ENCODE data around the gene YIPF3. TPM values are rescaled to one million over a fixed set of nuclear protein-coding genes. Genes with fewer than 3 reads are reported as not detected.
A peak's percentile ranks its signal among the peaks of the same experiment; 100 is the strongest.

YIPF3 gene
- total and polyA plus RNA-seq, 2 experiments from 2014 or later, result 190 to 252 TPM

GRCh38 chr6:43491750-43492661 lies 24.7 kb downstream of the YIPF3 start:
- no peaks in the 10 kb centered on the region for H3K27me3 ChIP-seq (replicated peaks; ENCODE audit: insufficient read depth)
- WGBS, 2 experiments (ENCODE audit: low coverage in 1 of 2, low lambda C conversion rate in 2 of 2, missing lambda C conversion rate in 2 of 2), result 9% methylated on average over 10 of the region's 10 CpGs
- peak overlapping the region; percentile 74 for H3K4me2 ChIP-seq (ENCODE audit: unreplicated experiment)
- peaks cover 24% of the 10 kb centered on the region for H3K79me2 ChIP-seq (ENCODE audit: insufficient read depth)
- H3K4me3 ChIP-seq, result peak overlapping the region; percentile 51
- H3K4me1 ChIP-seq (ENCODE audit: insufficient read depth), result peaks cover 71% of the 10 kb centered on the region
- H3K9me3 ChIP-seq (ENCODE audit: low read depth), result no peaks in the 10 kb centered on the region
- DNase-seq, result peak; percentile 89
- peak overlapping the region; percentile 33 for H3K9ac ChIP-seq
- no peak for TF ChIP-seq EZH2phosphoT487 (IDR thresholded peaks at IDR 0.05; ENCODE audit: insufficient read depth, low read depth)
- H3F3A ChIP-seq (ENCODE audit: insufficient read depth), result peaks cover 22% of the 10 kb centered on the region
- H2AFZ ChIP-seq, result peak overlapping the region; percentile 6; the same call in 1 of the 2 replicates
- peak overlapping the region; percentile 55 for H3K27ac ChIP-seq
- no peaks in the 10 kb centered on the region for H4K20me1 ChIP-seq (ENCODE audit: insufficient read depth)
- in situ Hi-C loops (cut with MboI), result no loop called here
- no peaks in the 10 kb centered on the region for H3K36me3 ChIP-seq (ENCODE audit: low read depth)
- H3K9me2 ChIP-seq (ENCODE audit: insufficient read depth), result no peaks in the 10 kb centered on the region

DNA sequence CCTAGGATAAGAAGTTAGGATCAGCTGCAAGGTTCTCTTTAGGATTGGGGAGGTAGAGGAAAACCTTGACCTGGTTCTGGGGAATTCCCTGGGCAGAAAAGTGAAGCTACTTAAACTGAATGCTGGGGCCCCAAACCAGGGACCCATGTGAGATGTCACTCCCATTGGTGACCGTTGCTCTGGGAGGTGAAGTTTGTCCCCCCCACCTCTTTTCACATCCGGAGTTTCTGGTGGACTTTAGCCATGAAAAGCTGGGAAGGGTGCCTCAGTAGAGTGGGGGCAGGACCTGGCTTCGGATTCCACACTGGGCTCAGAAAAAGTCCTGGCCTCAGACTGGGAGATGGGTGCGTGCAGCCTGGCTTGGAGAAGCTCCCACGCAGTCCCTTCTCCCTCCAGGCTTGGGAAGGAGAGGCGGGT lies 26.2 kb downstream of the YIPF3 start:
- Histone ChIP-seq H3K27ac (no peak overlapping the region), H3K27me3 (replicated peaks; ENCODE audit: insufficient read depth) (no peaks in the 10 kb centered on the region), H2AFZ (no peak overlapping the region), H3K79me2 (ENCODE audit: insufficient read depth) (peaks cover 19% of the 10 kb centered on the region), H3K36me3 (ENCODE audit: low read depth) (no peaks in the 10 kb centered on the region), H3K9me2 (ENCODE audit: insufficient read depth) (no peaks in the 10 kb centered on the region), H3K9ac (no peak overlapping the region), H3K9me3 (ENCODE audit: low read depth) (no peaks in the 10 kb centered on the region), H3F3A (ENCODE audit: insufficient read depth) (peaks cover 22% of the 10 kb centered on the region), H3K4me1 (ENCODE audit: insufficient read depth) (peaks cover 57% of the 10 kb centered on the region), H3K4me3 (no peak overlapping the region), H3K4me2 (ENCODE audit: unreplicated experiment) (no peak overlapping the region), H4K20me1 (ENCODE audit: insufficient read depth) (no peaks in the 10 kb centered on the region)
- in situ Hi-C loops (cut with MboI), result no loop called here
- no peak for DNase-seq
- WGBS, 2 experiments (ENCODE audit: low coverage in 1 of 2, low lambda C conversion rate in 2 of 2, missing lambda C conversion rate in 2 of 2), result 51 to 56% methylated on average over 6 of the region's 6 CpGs
- TF ChIP-seq EZH2 (IDR thresholded peaks at IDR 0.05; ENCODE audit: insufficient read depth, poor library complexity, severe bottlenecking), result no peak
- no peak for TF ChIP-seq EZH2phosphoT487 (IDR thresholded peaks at IDR 0.05; ENCODE audit: insufficient read depth, low read depth)

DNA sequence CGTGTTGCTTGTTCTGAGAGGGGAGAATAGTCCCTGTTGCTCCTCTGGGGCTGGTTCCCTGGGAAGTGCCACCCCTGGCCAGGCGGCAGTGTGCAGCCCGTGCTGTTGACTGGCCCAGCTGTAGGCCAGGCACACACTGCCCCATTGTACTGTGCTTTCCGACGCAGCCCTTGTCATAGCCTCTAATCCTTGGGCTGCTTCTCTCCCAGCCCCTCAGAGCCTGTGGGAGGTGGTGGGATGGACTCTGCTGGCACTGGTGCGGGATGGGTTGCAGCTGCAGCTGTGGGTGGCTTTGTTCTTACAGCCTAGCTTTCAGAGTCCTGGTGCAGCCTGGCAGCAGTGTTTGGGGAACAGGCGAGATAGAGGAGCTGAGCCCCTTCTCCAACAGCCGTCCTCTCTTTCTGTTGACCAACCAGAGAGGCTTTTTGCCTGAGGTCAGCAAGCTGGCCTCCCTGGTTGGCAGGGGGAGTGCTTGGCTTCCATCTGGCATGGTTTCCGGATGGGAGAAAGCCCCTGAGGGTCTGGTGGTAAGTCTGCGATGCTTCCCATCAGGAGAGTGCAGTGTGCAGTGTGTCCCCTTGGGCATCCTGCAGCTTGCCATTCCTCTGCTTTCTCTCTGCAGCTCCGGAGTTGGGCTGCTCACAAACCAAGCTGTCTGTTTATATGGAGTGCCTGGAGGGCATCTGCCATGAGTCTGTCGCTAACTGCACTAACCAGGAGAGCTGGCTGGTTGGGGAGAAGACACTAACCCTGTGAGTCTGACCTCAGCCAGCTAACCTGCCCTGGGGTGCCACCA lies 27.3 kb downstream of the YIPF3 start:
- Histone ChIP-seq H3K27me3 (replicated peaks; ENCODE audit: insufficient read depth) (no peaks in the 10 kb centered on the region), H3K9me2 (ENCODE audit: insufficient read depth) (no peaks in the 10 kb centered on the region), H3K79me2 (ENCODE audit: insufficient read depth) (peaks cover 8% of the 10 kb centered on the region), H3K4me1 (ENCODE audit: insufficient read depth) (peaks cover 47% of the 10 kb centered on the region), H3K4me3 (no peak overlapping the region), H3K4me2 (ENCODE audit: unreplicated experiment) (no peak overlapping the region), H3K36me3 (ENCODE audit: low read depth) (no peaks in the 10 kb centered on the region), H3K9me3 (ENCODE audit: low read depth) (no peaks in the 10 kb centered on the region), H4K20me1 (ENCODE audit: insufficient read depth) (no peaks in the 10 kb centered on the region), H2AFZ (no peak overlapping the region), H3K27ac (no peak overlapping the region), H3F3A (ENCODE audit: insufficient read depth) (peaks cover 22% of the 10 kb centered on the region), H3K9ac (no peak overlapping the region)
- TF ChIP-seq EZH2phosphoT487 (IDR thresholded peaks at IDR 0.05; ENCODE audit: insufficient read depth, low read depth) (no peak), EZH2 (IDR thresholded peaks at IDR 0.05; ENCODE audit: insufficient read depth, poor library complexity, severe bottlenecking) (no peak)
- DNase-seq, result no peak
- in situ Hi-C loops (cut with MboI), result no loop called here
- 93 to 94% methylated on average over 12 of the region's 12 CpGs for WGBS, 2 experiments (ENCODE audit: low coverage in 1 of 2, low lambda C conversion rate in 2 of 2, missing lambda C conversion rate in 2 of 2)

DNA sequence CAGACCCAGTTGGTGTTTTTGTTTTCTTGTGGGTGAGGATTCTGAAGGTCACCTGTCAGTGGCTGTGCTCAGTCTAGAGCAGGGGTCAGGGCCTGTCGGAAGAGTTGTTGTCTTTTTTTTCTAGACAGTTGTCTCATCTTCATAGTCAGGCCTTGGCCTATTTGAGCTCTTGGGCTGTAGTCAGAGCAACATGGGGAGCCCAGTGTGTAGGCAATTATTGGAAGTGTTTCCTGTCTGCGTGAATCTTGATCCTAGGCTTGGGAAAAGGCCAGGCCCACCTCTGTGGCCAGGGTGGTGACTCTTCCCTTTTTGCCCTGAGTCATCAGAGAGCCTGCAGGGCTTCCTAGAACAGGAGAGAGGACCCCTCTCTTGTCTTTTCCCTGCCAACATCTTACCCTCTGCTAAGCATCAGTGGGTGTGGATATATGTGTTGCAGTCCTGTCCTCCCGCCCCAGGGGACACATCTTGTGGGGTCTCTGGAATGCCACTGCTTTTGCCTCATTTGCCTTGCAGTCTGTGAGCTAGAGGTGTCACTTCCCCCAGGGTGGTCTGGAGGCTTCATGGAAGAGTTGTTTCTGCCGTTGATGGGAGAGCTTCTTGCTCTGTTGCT lies 28.0 kb downstream of the YIPF3 start:
- Histone ChIP-seq H3K9me2 (ENCODE audit: insufficient read depth) (no peaks in the 10 kb centered on the region), H3K27me3 (replicated peaks; ENCODE audit: insufficient read depth) (no peaks in the 10 kb centered on the region), H3K27ac (peak overlapping the region; percentile 45), H3K4me3 (no peak overlapping the region), H3K79me2 (ENCODE audit: insufficient read depth) (peaks cover under 1% of the 10 kb centered on the region), H4K20me1 (ENCODE audit: insufficient read depth) (no peaks in the 10 kb centered on the region), H3K4me1 (ENCODE audit: insufficient read depth) (peaks cover 41% of the 10 kb centered on the region), H3K4me2 (ENCODE audit: unreplicated experiment) (no peak overlapping the region), H3F3A (ENCODE audit: insufficient read depth) (peaks cover 16% of the 10 kb centered on the region), H2AFZ (no peak overlapping the region), H3K9ac (no peak overlapping the region), H3K9me3 (ENCODE audit: low read depth) (no peaks in the 10 kb centered on the region), H3K36me3 (ENCODE audit: low read depth) (no peaks in the 10 kb centered on the region)
- peak; percentile 71 for DNase-seq
- 65 to 77% methylated on average over 4 of the region's 4 CpGs for WGBS, 2 experiments (ENCODE audit: low coverage in 1 of 2, low lambda C conversion rate in 2 of 2, missing lambda C conversion rate in 2 of 2)
- TF ChIP-seq EZH2 (IDR thresholded peaks at IDR 0.05; ENCODE audit: insufficient read depth, poor library complexity, severe bottlenecking), result no peak
- no peak for TF ChIP-seq EZH2phosphoT487 (IDR thresholded peaks at IDR 0.05; ENCODE audit: insufficient read depth, low read depth)
- in situ Hi-C loops (cut with MboI), result no loop called here
